Mucosa of rectum (tissue), 2 donors: ENCODE data around the gene GOT1.

Experiments
- H3K27ac ChIP-seq, 2 donors: one replicate each; pipeline ENCODE4 v1.7.0; 2013; ENCODE audit warnings: inconsistent platforms in 2 of 2, low read depth in 2 of 2, low read length in 2 of 2
- H3K27me3 ChIP-seq, 2 donors: one replicate each; pipeline ENCODE4 v1.7.0; 2013; ENCODE audit warnings: low read length in 2 of 2; ENCODE audit not compliant: control insufficient read depth in 2 of 2, insufficient read depth in 2 of 2
- H3K36me3 ChIP-seq, 2 donors: one replicate each; pipeline ENCODE4 v1.7.0; 2013; ENCODE audit warnings: low read length in 2 of 2; ENCODE audit not compliant: control insufficient read depth in 2 of 2, insufficient read depth in 2 of 2
- H3K4me1 ChIP-seq, 2 donors: one replicate each; pipeline ENCODE4 v1.7.0; 2013; ENCODE audit warnings: low read length in 2 of 2, mild to moderate bottlenecking in 1 of 2; ENCODE audit not compliant: control insufficient read depth in 2 of 2, insufficient read depth in 2 of 2
- H3K4me3 ChIP-seq, 2 donors: one replicate each; pipeline ENCODE4 v1.7.0; 2013; ENCODE audit warnings: low read length in 2 of 2
- H3K9ac ChIP-seq, 2 donors: one replicate each; pipeline ENCODE4 v1.7.0; 2013; ENCODE audit warnings: low read length in 2 of 2, low read depth in 1 of 2, mild to moderate bottlenecking in 1 of 2
- H3K9me3 ChIP-seq, 2 donors: one replicate each; pipeline ENCODE4 v1.7.0; 2013; ENCODE audit warnings: low read length in 2 of 2; ENCODE audit not compliant: control insufficient read depth in 2 of 2
- donor health status: healthy.
- donor health status: Normal muscosa, but diverticular disease.

The GOT1 gene

GRCh38 chr10:99435986-99436638, 5.7 kb upstream of the GOT1 start:
- peak overlapping the region in 1 of 2 donors; percentile 62 for H3K27ac ChIP-seq
- H3K9me3 ChIP-seq = no peaks in the 10 kb centered on the region
- H3K36me3 ChIP-seq = no peaks in the 10 kb centered on the region
- peaks cover 7 to 11% of the 10 kb centered on the region in 2 donors for H3K4me1 ChIP-seq
- H3K27me3 ChIP-seq = no peaks in the 10 kb centered on the region
- H3K4me3 ChIP-seq = no peak overlapping the region
- H3K9ac ChIP-seq = peak overlapping the region in 1 of 2 donors; percentile 20

GRCh38 chr10:99433378-99434020, 3.1 kb upstream of the GOT1 start:
- H3K9ac ChIP-seq = no peak overlapping the region
- H3K27me3 ChIP-seq = no peaks in the 10 kb centered on the region
- no peaks in the 10 kb centered on the region for H3K36me3 ChIP-seq
- no peak overlapping the region for H3K27ac ChIP-seq
- no peaks in the 10 kb centered on the region for H3K9me3 ChIP-seq
- no peak overlapping the region for H3K4me3 ChIP-seq
- H3K4me1 ChIP-seq = peaks cover 18 to 24% of the 10 kb centered on the region in 2 donors

GRCh38 chr10:99432881-99433280, 2.5 kb upstream of the GOT1 start:
- H3K9me3 ChIP-seq = no peaks in the 10 kb centered on the region
- H3K4me1 ChIP-seq = peaks cover 18 to 24% of the 10 kb centered on the region in 2 donors
- no peak overlapping the region for H3K4me3 ChIP-seq
- no peak overlapping the region for H3K27ac ChIP-seq
- no peaks in the 10 kb centered on the region for H3K36me3 ChIP-seq
- H3K9ac ChIP-seq = no peak overlapping the region
- H3K27me3 ChIP-seq = no peaks in the 10 kb centered on the region

GRCh38 chr10:99432047-99432446, 1.6 kb upstream of the GOT1 start:
- Histone ChIP-seq H3K27ac (peak overlapping the region; percentile 98), H3K36me3 (no peaks in the 10 kb centered on the region), H3K9me3 (no peaks in the 10 kb centered on the region), H3K9ac (peak overlapping the region in 1 of 2 donors; percentile 96), H3K4me1 (peaks cover 18 to 24% of the 10 kb centered on the region in 2 donors), H3K4me3 (peak overlapping the region; percentile 97 to 100), H3K27me3 (no peaks in the 10 kb centered on the region)

GRCh38 chr10:99431190-99431760, 851 bp upstream of the GOT1 start:
- H3K36me3 ChIP-seq = peaks cover 0 to 2% of the 10 kb centered on the region in 2 donors
- peaks cover 18 to 21% of the 10 kb centered on the region in 2 donors for H3K4me1 ChIP-seq
- H3K27me3 ChIP-seq = no peaks in the 10 kb centered on the region
- no peaks in the 10 kb centered on the region for H3K9me3 ChIP-seq
- H3K9ac ChIP-seq = peak overlapping the region; percentile 86 to 96
- peak overlapping the region; percentile 97 to 100 for H3K4me3 ChIP-seq
- H3K27ac ChIP-seq = peak overlapping the region; percentile 98

GRCh38 chr10:99430116-99430450, 341 bp downstream of the GOT1 start:
- Histone ChIP-seq H3K9me3 (no peaks in the 10 kb centered on the region), H3K9ac (peak overlapping the region; percentile 94 to 100), H3K27me3 (no peaks in the 10 kb centered on the region), H3K4me1 (peaks cover 18 to 20% of the 10 kb centered on the region in 2 donors), H3K36me3 (peaks cover 9 to 10% of the 10 kb centered on the region in 2 donors), H3K27ac (peak overlapping the region; percentile 98 to 99), H3K4me3 (peak overlapping the region; percentile 97 to 100)

- Histone ChIP-seq H3K27ac (peak overlapping the region; percentile 98 to 99), H3K36me3 (peaks cover 10 to 14% of the 10 kb centered on the region in 2 donors), H3K4me1 (peaks cover 18 to 20% of the 10 kb centered on the region in 2 donors), H3K9ac (peak overlapping the region; percentile 94 to 100), H3K27me3 (no peaks in the 10 kb centered on the region), H3K4me3 (peak overlapping the region; percentile 97 to 100), H3K9me3 (no peaks in the 10 kb centered on the region)
Observed at GRCh38 chr10:99429517-99430095, 818 bp downstream of the GOT1 start.

- Histone ChIP-seq H3K27ac (no peak overlapping the region), H3K4me1 (peaks cover 18 to 20% of the 10 kb centered on the region in 2 donors), H3K4me3 (no peak overlapping the region), H3K9ac (no peak overlapping the region), H3K36me3 (peaks cover 14 to 20% of the 10 kb centered on the region in 2 donors), H3K9me3 (no peaks in the 10 kb centered on the region), H3K27me3 (no peaks in the 10 kb centered on the region)
Observed at GRCh38 chr10:99427566-99428190, 2.7 kb downstream of the GOT1 start.

GRCh38 chr10:99426689-99427088, 3.7 kb downstream of the GOT1 start:
- Histone ChIP-seq H3K4me3 (no peak overlapping the region), H3K36me3 (peaks cover 17 to 23% of the 10 kb centered on the region in 2 donors), H3K9ac (no peak overlapping the region), H3K27ac (no peak overlapping the region), H3K9me3 (no peaks in the 10 kb centered on the region), H3K4me1 (peaks cover 14 to 16% of the 10 kb centered on the region in 2 donors), H3K27me3 (no peaks in the 10 kb centered on the region)
